ENCODE results near the gene CMSS1. TPM values are rescaled to one million over a fixed set of nuclear protein-coding genes. Genes with fewer than 3 reads are reported as not detected.

The CMSS1 gene
- total RNA-seq, 1 donor from 2014 or later = 7.5 TPM

DNA sequence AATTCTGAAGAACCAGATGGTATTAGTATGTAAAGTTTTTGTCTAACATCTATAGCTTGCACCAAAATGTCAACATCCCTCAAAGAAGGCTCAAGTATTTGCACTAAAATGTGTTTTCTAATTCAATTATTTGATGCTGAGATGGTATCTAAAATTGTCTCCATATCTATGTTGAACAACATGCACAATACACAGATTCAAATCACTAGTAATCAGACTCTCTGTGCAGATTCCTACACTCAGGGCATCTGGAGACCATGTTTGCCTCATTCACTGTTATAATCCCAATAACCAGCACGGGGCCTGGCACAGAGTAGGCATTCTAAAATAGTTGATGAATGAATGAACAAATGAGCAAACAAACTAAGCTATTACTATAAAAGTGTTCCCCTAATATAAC, 294.1 kb downstream of the CMSS1 start:
- DNase-seq = no peak

DNA sequence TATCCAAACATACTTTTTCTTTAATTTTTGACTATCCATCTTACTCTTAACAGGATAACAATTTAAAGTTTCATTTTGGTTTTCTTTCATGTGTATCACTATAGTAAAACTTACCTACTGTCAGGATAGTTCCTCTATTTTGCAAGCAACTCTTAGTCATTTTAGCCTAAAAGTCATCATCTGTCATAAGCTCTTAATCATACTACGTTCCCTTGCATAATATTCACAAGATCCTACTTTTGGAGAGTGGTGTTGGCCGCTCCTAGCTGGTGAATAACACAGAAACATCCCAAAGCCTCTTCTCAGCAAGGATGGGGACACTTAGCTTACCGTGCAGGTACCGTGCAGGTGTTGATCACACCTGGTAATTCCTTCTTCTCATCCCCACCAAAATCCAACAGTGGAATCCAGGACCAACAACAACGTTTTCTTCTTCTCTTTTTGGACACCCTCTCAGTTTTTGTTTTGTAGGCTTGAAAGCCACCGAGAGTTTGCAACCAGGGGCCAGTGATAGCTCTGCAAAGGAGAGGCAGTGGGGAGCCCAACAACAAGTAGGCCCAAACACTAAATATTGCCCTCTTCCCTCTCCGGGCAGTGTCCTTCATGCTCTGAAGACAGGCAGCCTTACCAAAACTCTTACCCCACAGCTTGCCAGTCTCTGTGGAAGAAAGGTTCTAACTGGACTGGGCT, 296.2 kb downstream of the CMSS1 start:
- no peak for DNase-seq

- DNase-seq = no peak
Observed at GRCh38 chr3:100114413-100115030, 296.9 kb downstream of the CMSS1 start, which contains the start of gene FILIP1L. FILIP1L (minus strand) TSS chr3:100114501.

GRCh38 chr3:100117093-100117492, 299.4 kb downstream of the CMSS1 start:
- no peak for DNase-seq

- DNase-seq = no peak
Observed at GRCh38 chr3:100120012-100120411, 302.4 kb downstream of the CMSS1 start.

DNA sequence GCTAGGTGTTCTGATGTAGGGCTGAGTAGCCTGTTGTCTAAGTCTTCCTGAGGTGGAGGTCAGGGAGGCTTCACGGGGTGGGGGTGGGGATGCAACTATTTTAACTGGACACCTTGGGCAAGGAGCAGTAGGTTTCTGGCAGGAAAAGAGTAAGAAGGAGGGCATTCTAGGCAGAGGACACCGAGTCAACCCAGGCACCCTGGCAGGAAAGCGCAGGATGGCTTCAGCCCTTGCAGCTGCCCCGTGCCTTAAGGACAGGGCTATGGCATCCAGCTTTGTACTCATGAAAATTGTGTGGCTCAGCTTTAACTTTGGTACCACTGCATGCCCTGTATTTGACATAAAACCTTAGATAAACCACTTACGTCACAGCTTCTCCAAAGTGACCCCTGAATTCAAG, 303.0 kb downstream of the CMSS1 start:
- DNase-seq = no peak

DNA sequence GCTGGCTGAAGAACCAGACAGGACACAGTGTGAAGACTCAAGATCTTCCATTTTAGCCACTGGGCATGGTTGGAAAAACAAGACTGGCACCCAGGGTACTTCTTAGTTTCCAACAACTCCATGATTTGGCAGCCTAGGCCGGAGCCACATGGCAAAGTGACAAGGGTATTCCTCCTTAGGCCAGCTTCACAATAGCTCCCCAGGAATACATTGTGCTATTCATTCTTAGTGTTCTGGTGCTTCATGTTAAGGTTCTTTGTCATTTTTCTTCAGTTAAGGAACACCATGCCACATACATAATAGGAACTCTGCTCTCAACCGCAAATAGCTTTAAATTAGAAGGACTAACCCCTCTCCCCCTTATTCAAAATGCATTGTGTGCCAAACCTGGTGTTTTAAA, 304.7 kb downstream of the CMSS1 start:
- DNase-seq = no peak

GRCh38 chr3:100123112-100123511, 305.4 kb downstream of the CMSS1 start:
- DNase-seq = no peak

GRCh38 chr3:100124201-100124761, 306.6 kb downstream of the CMSS1 start:
- no peak for DNase-seq

DNA sequence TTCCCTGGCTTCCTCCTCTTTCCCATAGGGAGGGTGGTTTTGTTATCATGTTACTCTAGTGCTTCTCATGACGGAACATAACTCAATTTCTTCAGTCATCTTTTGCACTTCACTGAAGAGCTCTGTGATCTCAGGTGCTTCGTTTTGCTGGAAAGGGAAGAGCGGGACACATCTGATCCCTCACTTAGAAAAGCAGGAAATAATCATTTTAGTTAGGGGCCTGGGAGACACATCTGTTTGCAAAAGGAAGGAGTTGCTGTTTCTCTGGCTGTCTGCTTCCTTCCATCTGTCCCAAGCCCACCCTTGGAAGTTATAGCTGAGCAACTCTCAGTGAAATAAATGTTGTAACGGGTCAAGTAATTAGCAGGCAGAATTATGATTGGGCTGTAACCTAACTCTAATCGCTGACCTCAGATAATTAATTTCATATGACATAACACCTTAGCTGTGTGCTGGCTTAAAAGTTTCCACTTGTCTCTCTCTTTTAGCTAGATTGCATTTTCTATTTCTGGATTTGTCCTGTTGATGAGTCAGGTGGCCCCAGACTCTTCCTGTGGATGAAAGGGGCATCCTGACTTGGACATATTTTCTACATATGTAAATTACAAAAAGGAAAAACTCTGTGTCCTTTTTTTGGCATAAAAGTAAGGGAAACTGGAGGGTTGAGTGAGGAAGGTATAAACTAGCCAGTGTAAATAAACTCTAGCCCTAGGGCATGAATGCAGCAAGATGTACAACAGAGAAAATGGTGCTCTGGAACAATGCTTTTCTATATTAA, 307.7 kb downstream of the CMSS1 start:
- peak; percentile 66 for DNase-seq

GRCh38 chr3:100127792-100128191, 310.1 kb downstream of the CMSS1 start:
- no peak for DNase-seq

DNA sequence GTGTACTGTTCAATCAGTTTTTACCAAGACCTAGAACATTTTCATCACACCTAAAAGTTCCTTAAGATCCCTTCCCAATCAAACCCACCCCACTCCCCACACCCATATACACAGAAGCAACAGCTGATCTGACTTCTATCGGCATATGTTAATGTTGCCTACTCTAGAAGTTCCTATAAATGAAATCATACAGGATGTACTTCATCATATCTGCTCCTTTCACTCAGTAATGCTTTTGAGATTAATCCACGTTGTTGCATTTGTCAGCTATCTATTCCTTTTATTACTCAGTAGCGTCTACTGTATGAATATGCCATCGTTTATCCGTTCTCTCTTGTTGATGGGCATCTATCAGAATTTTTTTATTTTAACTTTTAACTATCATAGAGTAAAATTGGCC, 310.9 kb downstream of the CMSS1 start:
- no peak for DNase-seq

DNA sequence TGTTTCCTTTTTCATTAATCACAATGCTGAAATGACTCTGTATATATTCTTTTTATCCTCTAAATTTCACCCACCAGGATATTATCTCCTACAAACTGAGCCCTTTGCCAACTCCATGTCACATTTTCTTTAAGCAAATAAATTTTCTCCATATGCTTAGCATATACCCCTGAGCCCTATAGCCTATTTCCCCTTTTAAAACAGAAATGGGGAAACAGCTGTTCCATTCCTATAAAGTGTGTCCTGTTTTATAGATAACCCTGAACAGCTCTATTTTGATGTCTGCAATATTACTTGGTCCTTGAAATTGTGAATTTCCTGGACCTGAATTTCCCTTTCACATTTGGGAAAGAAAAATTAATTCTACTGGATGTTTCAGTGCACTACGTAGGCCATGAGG, 312.3 kb downstream of the CMSS1 start:
- DNase-seq = no peak

- DNase-seq = no peak
Observed at GRCh38 chr3:100131241-100131640, 313.6 kb downstream of the CMSS1 start.

DNA sequence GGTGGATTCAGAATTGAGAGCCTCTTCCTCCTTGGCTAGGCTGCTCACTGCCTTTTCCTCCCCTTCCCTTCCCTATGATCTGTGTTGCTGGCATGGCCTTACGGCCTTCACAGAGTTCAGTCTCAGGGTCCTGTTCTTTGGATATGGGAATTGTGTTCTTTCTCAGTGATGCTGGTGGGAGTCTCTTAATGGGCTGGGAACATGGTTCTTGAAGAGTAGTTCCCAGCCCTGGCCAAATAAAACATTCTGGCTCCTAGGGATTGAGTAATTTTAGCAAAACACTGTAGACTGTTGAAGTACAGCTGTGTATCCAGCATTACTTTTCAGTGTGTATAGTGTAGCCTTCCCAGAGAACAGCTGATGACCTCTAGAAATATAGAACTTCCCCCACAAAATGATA, 319.3 kb downstream of the CMSS1 start:
- no peak for DNase-seq

- DNase-seq = no peak
Observed at GRCh38 chr3:100140976-100141375, 323.3 kb downstream of the CMSS1 start.

DNA sequence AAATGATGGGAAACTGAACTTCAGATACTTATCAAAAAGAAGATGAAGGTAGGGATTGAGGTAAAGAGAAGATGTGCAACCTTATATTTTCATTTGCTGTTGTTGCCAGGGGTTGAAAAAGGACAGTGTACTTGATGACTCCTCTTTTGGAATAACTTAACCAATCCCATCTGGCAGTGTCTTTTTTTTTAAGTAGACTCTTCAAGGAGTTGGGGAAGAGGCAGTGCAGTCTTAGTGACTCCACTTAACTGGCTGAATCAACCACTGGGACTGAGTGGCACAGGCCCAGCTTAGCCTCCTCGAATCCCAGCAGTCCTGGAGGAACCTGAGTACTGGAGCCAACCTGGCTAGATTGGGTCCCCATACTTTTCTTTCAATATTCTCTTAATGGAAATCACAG, 323.9 kb downstream of the CMSS1 start:
- DNase-seq = no peak

DNA sequence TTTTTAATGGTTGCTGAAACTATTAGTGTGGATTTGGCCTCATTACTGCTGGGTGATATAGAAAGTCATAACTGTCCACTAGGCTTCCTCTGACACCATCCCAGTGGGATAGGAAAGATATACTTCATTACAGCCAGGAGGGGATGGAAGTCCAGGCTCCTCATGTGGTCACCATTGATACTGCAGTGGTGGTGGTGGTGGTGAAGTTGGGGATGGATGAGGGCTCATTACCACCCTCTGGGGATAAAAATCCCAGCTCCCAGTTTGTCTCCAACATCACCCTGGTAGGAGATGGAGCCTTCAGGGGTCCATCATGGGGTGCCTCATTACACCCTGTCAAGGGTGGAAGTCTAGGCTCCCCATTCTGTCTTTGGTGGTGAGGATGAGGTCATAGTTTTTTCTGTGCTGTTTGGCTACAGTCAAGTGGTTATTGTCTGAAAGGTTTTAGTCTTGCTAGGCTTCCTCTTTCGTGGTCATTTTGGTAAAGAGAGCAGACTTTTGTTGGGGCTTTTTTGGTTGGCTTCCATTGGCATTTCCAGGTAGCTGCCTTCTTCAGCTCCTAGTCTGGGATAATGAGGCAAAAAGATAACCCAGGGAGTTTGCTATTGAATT, 326.7 kb downstream of the CMSS1 start:
- no peak for DNase-seq

GRCh38 chr3:100149130-100149529, 331.5 kb downstream of the CMSS1 start:
- no peak for DNase-seq

- no peak for DNase-seq
Observed at GRCh38 chr3:100149713-100150415, 332.2 kb downstream of the CMSS1 start.

DNA sequence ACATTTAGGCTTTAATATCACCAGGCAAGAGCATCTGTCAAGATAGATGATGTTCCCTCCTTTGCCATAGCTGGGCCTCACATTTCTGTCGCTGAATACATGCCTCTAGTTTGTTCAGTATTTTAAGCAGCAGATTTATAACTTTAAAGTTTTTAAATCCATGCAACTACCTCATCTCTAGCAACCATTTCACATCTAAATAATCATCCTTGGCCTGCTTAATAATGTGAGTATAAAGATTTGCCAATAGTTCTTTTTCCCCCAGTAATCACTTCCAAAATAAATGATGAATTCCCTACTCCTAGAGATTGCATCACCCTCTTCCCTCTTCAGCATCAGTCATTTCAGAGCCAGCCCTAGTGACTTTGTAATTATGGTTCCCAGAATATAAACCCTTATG, 332.8 kb downstream of the CMSS1 start:
- DNase-seq = no peak

- DNase-seq = no peak
Observed at GRCh38 chr3:100151024-100151707, 333.5 kb downstream of the CMSS1 start.
